Naive thymus-derived CD4-positive, alpha-beta T cell (primary cell): Measurements from ENCODE around the gene VN1R2. TPM values are rescaled to one million over a fixed set of nuclear protein-coding genes. Genes with fewer than 3 reads are reported as not detected.

Experiments
- polyA plus RNA-seq, 2 donors: library from polyadenylated mRNA; unstranded; fragments of 300-500 nt; fragmentation: Illumina TruSeq; gene quantifications; one replicate each; pipeline ENCODE4 v1.2.3, GENCODE V29; 2021
- total RNA-seq, 6 experiments: library from RNA in 5 of 6; stranded (reverse) in 5 of 6; gene quantifications; 1 replicate in 5 of 6; 2 replicates in 1 of 6; pipeline ENCODE4 v1.2.3 and lab custom pipeline; 2021 to 2026

The VN1R2 gene
- total and polyA plus RNA-seq, 7 experiments from 2014 or later: not detected

Other genes starting within 250 kb of the VN1R2 start
- gene ERVV-1, start 244.4 kb upstream of the VN1R2 start, total RNA-seq: not detected
- gene ERVV-1, start 244.4 kb upstream of the VN1R2 start, polyA plus RNA-seq: not detected
- not detected for gene ERVV-2, start 213.6 kb upstream of the VN1R2 start, total RNA-seq
- gene ERVV-2, start 213.6 kb upstream of the VN1R2 start, polyA plus RNA-seq: not detected
- 10 to 100 TPM; 39.1 to 75.3 (median 52.9) TPM for gene ZNF160, start 154.9 kb upstream of the VN1R2 start, total RNA-seq
- gene ZNF160, start 154.9 kb upstream of the VN1R2 start, polyA plus RNA-seq: 10 to 100 TPM; 24.2 to 32.6 TPM
- 1 to 10 TPM in 2 of 5 experiments, under 1 TPM in 3; 0.58 to 2.1 (median 0.98) TPM for gene ZNF415, start 125.4 kb upstream of the VN1R2 start, total RNA-seq
- 1 to 10 TPM; 2.2 to 3.6 TPM for gene ZNF415, start 125.4 kb upstream of the VN1R2 start, polyA plus RNA-seq
- gene ZNF347, start 99.2 kb upstream of the VN1R2 start, total RNA-seq: 10 to 100 TPM in 2 of 5 experiments, 1 to 10 TPM in 3; 3.3 to 26.9 (median 7.3) TPM
- 1 to 10 TPM; 6.5 to 9.5 TPM for gene ZNF347, start 99.2 kb upstream of the VN1R2 start, polyA plus RNA-seq
- gene ZNF665, start 64.9 kb upstream of the VN1R2 start, total RNA-seq: 1 to 10 TPM; 1.6 to 5.9 (median 3.3) TPM
- 10 to 100 TPM; 12.2 to 13.7 TPM for gene ZNF665, start 64.9 kb upstream of the VN1R2 start, polyA plus RNA-seq
- 10 to 100 TPM in 2 of 5 experiments, 1 to 10 TPM in 3; 2.2 to 25.9 (median 7.4) TPM for gene ZNF677, start 3.4 kb upstream of the VN1R2 start, total RNA-seq
- 10 to 100 TPM; 20.5 to 29.9 TPM for gene ZNF677, start 3.4 kb upstream of the VN1R2 start, polyA plus RNA-seq
- not detected for gene VN1R4, start 9.4 kb downstream of the VN1R2 start, total RNA-seq
- gene VN1R4, start 9.4 kb downstream of the VN1R2 start, polyA plus RNA-seq: not detected
- gene ZNF845, start 75.5 kb downstream of the VN1R2 start, total RNA-seq: 10 to 100 TPM in 3 of 5 experiments, 1 to 10 TPM in 2; 4.6 to 18.9 (median 11.1) TPM
- gene ZNF845, start 75.5 kb downstream of the VN1R2 start, polyA plus RNA-seq: 10 to 100 TPM in 1 of 2 donors, 1 to 10 TPM in 1; 6.5 to 19.8 TPM
- 10 to 100 TPM; 11.5 to 33.7 (median 24.2) TPM for gene ZNF525, start 107.4 kb downstream of the VN1R2 start, total RNA-seq
- 10 to 100 TPM; 12.4 to 13.9 TPM for gene ZNF525, start 107.4 kb downstream of the VN1R2 start, polyA plus RNA-seq
- gene ZNF765, start 136.9 kb downstream of the VN1R2 start, total RNA-seq: 10 to 100 TPM in 3 of 5 experiments, 1 to 10 TPM in 2; 5.1 to 19.5 (median 11.4) TPM
- 10 to 100 TPM in 1 of 2 donors, 1 to 10 TPM in 1; 6.9 to 13.1 TPM for gene ZNF765, start 136.9 kb downstream of the VN1R2 start, polyA plus RNA-seq
- 10 to 100 TPM in 3 of 5 experiments, 1 to 10 TPM in 2; 8.0 to 18.8 (median 13.1) TPM for gene ZNF761, start 173.7 kb downstream of the VN1R2 start, total RNA-seq
- 10 to 100 TPM; 12.6 to 13.9 TPM for gene ZNF761, start 173.7 kb downstream of the VN1R2 start, polyA plus RNA-seq
- gene ZNF813, start 209.4 kb downstream of the VN1R2 start, total RNA-seq: 10 to 100 TPM in 1 of 5 experiments, 1 to 10 TPM in 4; 2.5 to 11.2 (median 4.6) TPM
- gene ZNF813, start 209.4 kb downstream of the VN1R2 start, polyA plus RNA-seq: 1 to 10 TPM; 3.9 to 7.0 TPM